SK-N-SH treated with all-trans-retinoic acid at 6 μM for 48 hours (cell line): ENCODE measurements around the gene LIPN.

Source experiments
- SNAI2 ChIP-seq: fragments of 250-450 bp; sonication (Bioruptor Pico); IDR thresholded peaks from 2 replicates; pipeline ENCODE4 v1.5.0; 2020; ENCODE audit warnings: mild to moderate bottlenecking, moderate library complexity
- ZNF565 ChIP-seq: fragments of 450-650 bp; formaldehyde crosslinking; conservative IDR thresholded peaks from 2 replicates; pipeline ENCODE4 v1.5.0; 2020; ENCODE audit warnings: low read depth, mild to moderate bottlenecking, moderate library complexity
- TF ChIP-seq, protein P1 (sequence below): fragments of 250-450 bp; sonication (Bioruptor Pico); IDR thresholded peaks from 2 replicates; pipeline ENCODE4 v1.5.0; 2020; ENCODE audit warnings: mild to moderate bottlenecking, moderate library complexity

GRCh38 chr10:88763441-88763840 is 3.6 kb downstream of the LIPN start:
- TF ChIP-seq ZNF565 (CRISPR knock-in tag) (no peak), SNAI2 (CRISPR knock-in tag) (no peak)
- TF ChIP-seq, protein P1, sequence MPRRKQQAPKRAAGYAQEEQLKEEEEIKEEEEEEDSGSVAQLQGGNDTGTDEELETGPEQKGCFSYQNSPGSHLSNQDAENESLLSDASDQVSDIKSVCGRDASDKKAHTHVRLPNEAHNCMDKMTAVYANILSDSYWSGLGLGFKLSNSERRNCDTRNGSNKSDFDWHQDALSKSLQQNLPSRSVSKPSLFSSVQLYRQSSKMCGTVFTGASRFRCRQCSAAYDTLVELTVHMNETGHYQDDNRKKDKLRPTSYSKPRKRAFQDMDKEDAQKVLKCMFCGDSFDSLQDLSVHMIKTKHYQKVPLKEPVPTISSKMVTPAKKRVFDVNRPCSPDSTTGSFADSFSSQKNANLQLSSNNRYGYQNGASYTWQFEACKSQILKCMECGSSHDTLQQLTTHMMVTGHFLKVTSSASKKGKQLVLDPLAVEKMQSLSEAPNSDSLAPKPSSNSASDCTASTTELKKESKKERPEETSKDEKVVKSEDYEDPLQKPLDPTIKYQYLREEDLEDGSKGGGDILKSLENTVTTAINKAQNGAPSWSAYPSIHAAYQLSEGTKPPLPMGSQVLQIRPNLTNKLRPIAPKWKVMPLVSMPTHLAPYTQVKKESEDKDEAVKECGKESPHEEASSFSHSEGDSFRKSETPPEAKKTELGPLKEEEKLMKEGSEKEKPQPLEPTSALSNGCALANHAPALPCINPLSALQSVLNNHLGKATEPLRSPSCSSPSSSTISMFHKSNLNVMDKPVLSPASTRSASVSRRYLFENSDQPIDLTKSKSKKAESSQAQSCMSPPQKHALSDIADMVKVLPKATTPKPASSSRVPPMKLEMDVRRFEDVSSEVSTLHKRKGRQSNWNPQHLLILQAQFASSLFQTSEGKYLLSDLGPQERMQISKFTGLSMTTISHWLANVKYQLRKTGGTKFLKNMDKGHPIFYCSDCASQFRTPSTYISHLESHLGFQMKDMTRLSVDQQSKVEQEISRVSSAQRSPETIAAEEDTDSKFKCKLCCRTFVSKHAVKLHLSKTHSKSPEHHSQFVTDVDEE (CRISPR knock-in tag): no peak
